Adipocyte (in vitro differentiated cells): Measurements from ENCODE around the gene RCOR1.

Experiments
- DNase-seq: peaks from one replicate; pipeline ENCODE4 v3.0.0-alpha.2; 2015; ENCODE audit warnings: low read depth
- H3K27me3 ChIP-seq: replicated peaks from 2 replicates; pipeline ENCODE4 v1.7.0; 2013; ENCODE audit warnings: mild to moderate bottlenecking, low read length, moderate library complexity; ENCODE audit not compliant: control insufficient read depth, insufficient read depth
- H3K36me3 ChIP-seq: 2 replicates; pipeline ENCODE4 v1.7.0; 2013; ENCODE audit warnings: low read length, mild to moderate bottlenecking, moderate library complexity; ENCODE audit not compliant: control insufficient read depth, insufficient read depth, severe bottlenecking
- H3K4me1 ChIP-seq: 2 replicates; pipeline ENCODE4 v1.7.0; 2013; ENCODE audit warnings: mild to moderate bottlenecking, low read length, moderate library complexity; ENCODE audit not compliant: control insufficient read depth, insufficient read depth
- H3K4me3 ChIP-seq: 2 replicates; pipeline ENCODE4 v1.7.0; 2013; ENCODE audit warnings: mild to moderate bottlenecking, low read length, moderate library complexity
- H3K9ac ChIP-seq: 2 replicates; pipeline ENCODE4 v1.7.0; 2013; ENCODE audit warnings: mild to moderate bottlenecking, low read length, moderate library complexity
- H3K9me3 ChIP-seq: 2 replicates; pipeline ENCODE4 v1.7.0; 2013; ENCODE audit warnings: mild to moderate bottlenecking, low read length, moderate library complexity; ENCODE audit not compliant: control insufficient read depth

The RCOR1 gene

GRCh38 chr14:102749393-102750305 is 157.2 kb downstream of the RCOR1 start:
- Histone ChIP-seq H3K9me3 (no peaks in the 10 kb centered on the region), H3K4me1 (no peaks in the 10 kb centered on the region), H3K36me3 (no peaks in the 10 kb centered on the region), H3K4me3 (no peak overlapping the region), H3K27me3 (no peaks in the 10 kb centered on the region), H3K9ac (no peak overlapping the region)
- no peak for DNase-seq

- H3K27me3 ChIP-seq: no peaks in the 10 kb centered on the region
- H3K4me3 ChIP-seq: no peak overlapping the region
- H3K4me1 ChIP-seq: no peaks in the 10 kb centered on the region
- no peak overlapping the region for H3K9ac ChIP-seq
- DNase-seq: no peak
- no peaks in the 10 kb centered on the region for H3K36me3 ChIP-seq
- no peaks in the 10 kb centered on the region for H3K9me3 ChIP-seq
Measured at GRCh38 chr14:102750376-102750775, 157.9 kb downstream of the RCOR1 start.

GRCh38 chr14:102751088-102751487 is 158.6 kb downstream of the RCOR1 start:
- no peaks in the 10 kb centered on the region for H3K9me3 ChIP-seq
- H3K4me1 ChIP-seq: no peaks in the 10 kb centered on the region
- H3K9ac ChIP-seq: no peak overlapping the region
- H3K4me3 ChIP-seq: no peak overlapping the region
- no peaks in the 10 kb centered on the region for H3K27me3 ChIP-seq
- no peaks in the 10 kb centered on the region for H3K36me3 ChIP-seq
- DNase-seq: no peak

GRCh38 chr14:102752239-102752847 is 159.9 kb downstream of the RCOR1 start:
- H3K27me3 ChIP-seq: no peaks in the 10 kb centered on the region
- no peaks in the 10 kb centered on the region for H3K9me3 ChIP-seq
- H3K4me1 ChIP-seq: no peaks in the 10 kb centered on the region
- no peak for DNase-seq
- no peak overlapping the region for H3K9ac ChIP-seq
- no peak overlapping the region for H3K4me3 ChIP-seq
- no peaks in the 10 kb centered on the region for H3K36me3 ChIP-seq

GRCh38 chr14:102754370-102755262 is 162.2 kb downstream of the RCOR1 start:
- Histone ChIP-seq H3K4me1 (no peaks in the 10 kb centered on the region), H3K4me3 (no peak overlapping the region), H3K9me3 (no peaks in the 10 kb centered on the region), H3K36me3 (no peaks in the 10 kb centered on the region), H3K27me3 (no peaks in the 10 kb centered on the region), H3K9ac (no peak overlapping the region)
- DNase-seq: no peak

- DNase-seq: no peak
- Histone ChIP-seq H3K9ac (no peak overlapping the region), H3K9me3 (no peaks in the 10 kb centered on the region), H3K36me3 (no peaks in the 10 kb centered on the region), H3K4me1 (no peaks in the 10 kb centered on the region), H3K4me3 (no peak overlapping the region), H3K27me3 (peaks cover 18% of the 10 kb centered on the region)
Measured at GRCh38 chr14:102757646-102758045, 165.2 kb downstream of the RCOR1 start.

GRCh38 chr14:102758087-102758486 is 165.6 kb downstream of the RCOR1 start:
- no peak overlapping the region for H3K4me3 ChIP-seq
- H3K9me3 ChIP-seq: no peaks in the 10 kb centered on the region
- H3K4me1 ChIP-seq: no peaks in the 10 kb centered on the region
- H3K27me3 ChIP-seq: peaks cover 18% of the 10 kb centered on the region
- DNase-seq: no peak
- H3K36me3 ChIP-seq: no peaks in the 10 kb centered on the region
- H3K9ac ChIP-seq: no peak overlapping the region

- no peaks in the 10 kb centered on the region for H3K9me3 ChIP-seq
- no peak overlapping the region for H3K9ac ChIP-seq
- no peaks in the 10 kb centered on the region for H3K36me3 ChIP-seq
- peaks cover 18% of the 10 kb centered on the region for H3K27me3 ChIP-seq
- H3K4me1 ChIP-seq: no peaks in the 10 kb centered on the region
- no peak for DNase-seq
- H3K4me3 ChIP-seq: no peak overlapping the region
Measured at GRCh38 chr14:102759456-102760187, 167.2 kb downstream of the RCOR1 start.

- DNase-seq: no peak
Measured at GRCh38 chr14:102760496-102761193, 168.2 kb downstream of the RCOR1 start.

GRCh38 chr14:102761206-102761605 is 168.8 kb downstream of the RCOR1 start:
- DNase-seq: no peak
- H3K27me3 ChIP-seq: peaks cover 18% of the 10 kb centered on the region
- H3K36me3 ChIP-seq: no peaks in the 10 kb centered on the region
- H3K9me3 ChIP-seq: no peaks in the 10 kb centered on the region
- no peaks in the 10 kb centered on the region for H3K4me1 ChIP-seq
- no peak overlapping the region for H3K9ac ChIP-seq
- no peak overlapping the region for H3K4me3 ChIP-seq

More at GRCh38 chr14:102760496-102761193, 168.2 kb downstream of the RCOR1 start:
- Histone ChIP-seq H3K36me3 (no peaks in the 10 kb centered on the region), H3K4me1 (no peaks in the 10 kb centered on the region), H3K4me3 (no peak overlapping the region), H3K9me3 (no peaks in the 10 kb centered on the region), H3K9ac (no peak overlapping the region), H3K27me3 (peaks cover 18% of the 10 kb centered on the region)
